HFFc6 (cell line): ENCODE measurements around the gene PLCD4. TPM values are rescaled to one million over a fixed set of nuclear protein-coding genes. Genes with fewer than 3 reads are reported as not detected.
A peak's percentile ranks its signal among the peaks of the same experiment; 100 is the strongest.

Experiments
- DNase-seq: peaks from one replicate; pipeline ENCODE4 v3.0.0-alpha.2; 2018
- H3K27ac Mint-ChIP-seq: 2 replicates; pipeline ENCODE4 v1.8.0; 2020; ENCODE audit warnings: mild to moderate bottlenecking, mixed read lengths
- H3K27me3 Mint-ChIP-seq: 2 replicates; pipeline ENCODE4 v1.8.0; 2021; ENCODE audit warnings: mild to moderate bottlenecking, moderate library complexity, mixed read lengths; ENCODE audit not compliant: insufficient read depth
- H3K36me3 Mint-ChIP-seq: 2 replicates; pipeline ENCODE4 v1.8.0; 2021; ENCODE audit warnings: low read depth, mixed read lengths
- H3K4me1 Mint-ChIP-seq: 2 replicates; pipeline ENCODE4 v1.8.0; 2020; ENCODE audit warnings: low read depth, mixed read lengths
- H3K4me3 Mint-ChIP-seq: 2 replicates; pipeline ENCODE4 v1.8.0; 2020; ENCODE audit warnings: mild to moderate bottlenecking, moderate library complexity, mixed read lengths
- H3K9me3 Mint-ChIP-seq: 2 replicates; pipeline ENCODE4 v1.8.0; 2020; ENCODE audit warnings: mild to moderate bottlenecking, mixed read lengths
- total RNA-seq, 6 experiments: library from RNA; stranded (reverse); fragmentation: NEBNext Ultra II Directional; extraction: Animal tissue kit (Norgen Biotek cat#: 25700); gene quantifications; 2 replicates in 1 of 6; 3 replicates in 5 of 6; pipeline ENCODE4 v1.2.3, GENCODE V29; 2021
- TF ChIP-seq, protein P1 (sequence below): fragments of 200-600 bp; sonication (generic); IDR thresholded peaks from 2 replicates; pipeline ENCODE4 v1.5.0; 2021; ENCODE audit warnings: antibody characterized with exemption, mild to moderate bottlenecking

The PLCD4 gene
- total RNA-seq, 6 experiments from 2014 or later = 0.61 to 1.3 (median 0.83) TPM

DNA sequence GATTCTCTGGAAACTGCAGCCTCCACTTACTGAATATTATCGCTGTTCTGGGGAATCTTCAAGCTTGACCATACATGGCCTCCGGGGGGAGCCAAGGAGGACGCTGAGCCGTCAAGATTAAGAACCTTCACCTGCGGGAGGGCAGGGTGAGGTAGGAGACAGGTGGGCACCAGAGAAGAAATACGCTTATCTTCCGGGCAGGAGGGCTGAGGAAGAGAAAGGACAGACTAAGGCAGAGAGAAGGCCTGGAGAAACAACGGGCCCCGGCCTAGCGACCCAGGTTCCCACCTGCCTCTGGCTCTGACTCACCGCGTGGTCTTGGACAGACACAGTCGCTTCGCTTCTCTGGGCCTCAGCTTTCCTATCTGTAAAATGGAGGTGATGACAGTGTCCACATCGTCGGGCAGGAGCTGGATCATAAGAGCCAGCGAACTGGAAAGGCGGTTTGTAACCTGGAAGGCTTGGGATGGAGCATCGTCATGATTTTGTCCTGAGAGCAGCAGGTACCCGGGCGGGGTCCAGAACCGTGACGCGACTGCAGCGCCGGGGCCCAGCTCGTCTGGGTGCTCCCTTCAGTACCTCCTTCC lies 51.1 kb downstream of the PLCD4 start:
- H3K9me3 Mint-ChIP-seq = no peaks in the 10 kb centered on the region
- peaks cover 2% of the 10 kb centered on the region; the same call in 1 of the 2 replicates for H3K27me3 Mint-ChIP-seq
- H3K4me1 Mint-ChIP-seq = peaks cover 28% of the 10 kb centered on the region
- peaks cover 17% of the 10 kb centered on the region for H3K36me3 Mint-ChIP-seq
- peak overlapping the region; percentile 67 for H3K27ac Mint-ChIP-seq
- TF ChIP-seq, protein P1, sequence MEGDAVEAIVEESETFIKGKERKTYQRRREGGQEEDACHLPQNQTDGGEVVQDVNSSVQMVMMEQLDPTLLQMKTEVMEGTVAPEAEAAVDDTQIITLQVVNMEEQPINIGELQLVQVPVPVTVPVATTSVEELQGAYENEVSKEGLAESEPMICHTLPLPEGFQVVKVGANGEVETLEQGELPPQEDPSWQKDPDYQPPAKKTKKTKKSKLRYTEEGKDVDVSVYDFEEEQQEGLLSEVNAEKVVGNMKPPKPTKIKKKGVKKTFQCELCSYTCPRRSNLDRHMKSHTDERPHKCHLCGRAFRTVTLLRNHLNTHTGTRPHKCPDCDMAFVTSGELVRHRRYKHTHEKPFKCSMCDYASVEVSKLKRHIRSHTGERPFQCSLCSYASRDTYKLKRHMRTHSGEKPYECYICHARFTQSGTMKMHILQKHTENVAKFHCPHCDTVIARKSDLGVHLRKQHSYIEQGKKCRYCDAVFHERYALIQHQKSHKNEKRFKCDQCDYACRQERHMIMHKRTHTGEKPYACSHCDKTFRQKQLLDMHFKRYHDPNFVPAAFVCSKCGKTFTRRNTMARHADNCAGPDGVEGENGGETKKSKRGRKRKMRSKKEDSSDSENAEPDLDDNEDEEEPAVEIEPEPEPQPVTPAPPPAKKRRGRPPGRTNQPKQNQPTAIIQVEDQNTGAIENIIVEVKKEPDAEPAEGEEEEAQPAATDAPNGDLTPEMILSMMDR = peak; percentile 72
- DNase-seq = peak; percentile 15
- peak overlapping the region; percentile 96 for H3K4me3 Mint-ChIP-seq

DNA sequence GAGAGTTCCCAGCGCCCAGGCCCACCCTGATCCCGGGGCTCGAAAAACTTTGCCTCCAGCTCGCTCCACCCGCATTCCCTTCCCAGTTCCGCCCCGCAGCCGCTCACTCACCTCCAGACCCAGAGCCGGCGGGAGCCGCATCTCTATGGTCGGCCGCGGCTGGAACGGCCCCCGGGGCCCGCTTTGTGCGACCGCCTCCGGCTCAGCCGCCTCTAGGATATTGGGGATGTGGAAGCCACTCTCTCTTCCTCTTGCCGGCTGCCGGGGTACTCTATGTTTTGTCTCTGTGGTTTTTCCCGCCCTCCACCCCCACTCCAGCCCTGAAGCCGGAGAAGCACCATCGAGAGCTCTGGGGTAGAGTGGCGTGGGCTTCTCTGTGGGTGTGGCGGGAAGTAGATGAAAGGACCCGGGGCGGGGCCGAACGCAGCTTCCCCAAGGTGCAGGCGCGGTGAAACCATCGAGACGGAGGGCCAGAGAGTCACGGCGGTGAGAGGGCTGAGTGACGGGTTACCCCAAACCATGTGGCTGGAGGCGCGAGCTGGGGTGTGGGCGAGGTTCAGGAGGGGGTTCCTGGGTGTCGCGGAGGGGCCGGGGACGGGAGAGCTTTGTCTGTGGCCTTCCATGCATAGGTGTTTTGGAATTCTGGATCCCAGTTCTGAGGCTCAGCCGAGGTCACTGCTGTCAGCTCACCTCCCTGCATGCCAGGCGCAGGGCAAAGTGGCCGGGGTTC lies 51.7 kb downstream of the PLCD4 start, which contains the start of the genes BCS1L and ZNF142:
Gene BCS1L (plus strand): TSS at position 426 of the 730 bp plus-strand sequence. CDS start 1,305 bp downstream, outside the sequence.
Gene ZNF142 (minus strand): TSS at position 366 of the 730 bp plus-strand sequence. CDS start 3,194 bp downstream, outside the sequence.
- DNase-seq = peak; percentile 85
- Mint-ChIP-seq H3K4me3 (peak within 1 kb of the TSS; percentile 96), H3K27ac (peak within 1 kb of the TSS; percentile 67)

DNA sequence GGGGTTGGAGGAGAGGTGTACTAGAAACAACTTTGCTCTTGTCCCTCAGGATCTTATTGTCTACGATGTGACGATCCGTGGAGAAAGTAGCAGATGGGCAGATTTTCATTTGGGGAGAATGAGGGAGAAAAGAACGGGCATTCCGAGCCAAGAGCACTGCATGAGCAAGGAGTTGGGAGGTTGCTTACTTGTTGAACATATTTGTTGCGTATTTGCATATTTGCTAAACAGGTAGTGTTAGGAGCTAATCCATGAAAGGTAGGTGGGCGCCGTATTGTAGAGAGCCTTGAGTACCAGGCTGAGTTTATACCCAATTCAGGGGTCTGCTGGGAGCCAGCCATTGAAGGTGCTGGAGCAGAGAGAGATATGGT lies 52.3 kb downstream of the PLCD4 start:
- Mint-ChIP-seq H3K36me3 (peaks cover 17% of the 10 kb centered on the region), H3K9me3 (no peaks in the 10 kb centered on the region), H3K4me3 (peak overlapping the region; percentile 96), H3K27ac (peak overlapping the region; percentile 67), H3K27me3 (peaks cover 2% of the 10 kb centered on the region; the same call in 1 of the 2 replicates), H3K4me1 (peaks cover 28% of the 10 kb centered on the region)
- no peak for DNase-seq
- TF ChIP-seq, protein P1 = no peak

More for the DNA sequence above, 51.7 kb downstream of the PLCD4 start, which contains the start of the genes BCS1L and ZNF142:
- TF ChIP-seq, protein P1 = no peak
- Mint-ChIP-seq H3K4me1 (peaks cover 28% of the 10 kb centered on the region), H3K27me3 (peaks cover 2% of the 10 kb centered on the region; the same call in 1 of the 2 replicates), H3K9me3 (no peaks in the 10 kb centered on the region), H3K36me3 (peaks cover 17% of the 10 kb centered on the region)

DNA sequence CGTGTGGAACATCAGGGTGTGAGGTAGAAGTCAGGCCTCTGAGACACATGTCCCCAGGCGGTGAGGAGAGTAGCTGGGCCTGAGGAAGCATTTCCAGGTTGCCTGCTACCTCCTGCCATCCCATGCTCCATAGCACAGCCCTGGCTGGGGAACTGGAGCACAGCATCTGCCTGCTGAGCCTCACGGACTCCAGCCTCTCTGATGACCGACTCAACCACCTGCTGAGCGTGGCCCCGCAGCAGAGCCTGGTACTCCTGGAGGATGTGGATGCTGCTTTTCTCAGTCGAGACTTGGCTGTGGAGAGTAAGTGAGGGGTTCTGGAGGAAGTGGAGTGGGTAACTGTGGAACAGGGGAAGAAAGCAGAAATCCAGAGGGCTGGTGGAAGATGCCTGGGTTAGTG lies 54.7 kb downstream of the PLCD4 start:
- no peak overlapping the region for H3K4me3 Mint-ChIP-seq
- H3K9me3 Mint-ChIP-seq = no peaks in the 10 kb centered on the region

DNA sequence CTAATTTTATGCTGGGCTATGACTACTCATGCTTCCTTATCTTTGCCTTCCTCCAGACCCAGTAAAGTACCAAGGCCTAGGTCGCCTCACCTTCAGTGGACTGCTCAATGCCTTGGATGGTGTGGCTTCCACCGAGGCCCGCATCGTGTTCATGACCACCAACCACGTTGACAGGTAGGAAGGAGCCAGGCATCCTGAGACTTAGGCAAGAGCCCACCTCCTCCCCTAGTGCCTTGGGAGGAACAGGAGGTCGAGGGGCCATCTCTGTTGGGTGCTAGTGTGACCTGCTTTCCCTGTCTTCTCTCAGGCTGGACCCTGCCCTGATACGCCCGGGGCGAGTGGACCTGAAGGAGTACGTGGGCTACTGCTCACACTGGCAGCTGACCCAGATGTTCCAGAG lies 55.1 kb downstream of the PLCD4 start:
- Mint-ChIP-seq H3K27me3 (peaks cover 2% of the 10 kb centered on the region; the same call in 1 of the 2 replicates), H3K4me3 (no peak overlapping the region), H3K27ac (no peak overlapping the region), H3K36me3 (peaks cover 20% of the 10 kb centered on the region), H3K9me3 (no peaks in the 10 kb centered on the region), H3K4me1 (peaks cover 18% of the 10 kb centered on the region)
- no peak for DNase-seq
- TF ChIP-seq, protein P1 = no peak

More for the DNA sequence above, 54.7 kb downstream of the PLCD4 start:
- Mint-ChIP-seq H3K27me3 (peaks cover 2% of the 10 kb centered on the region; the same call in 1 of the 2 replicates), H3K27ac (no peak overlapping the region), H3K4me1 (peaks cover 22% of the 10 kb centered on the region), H3K36me3 (peaks cover 23% of the 10 kb centered on the region)
- DNase-seq = no peak
- TF ChIP-seq, protein P1 = no peak
